Measurements from ENCODE around the gene ZFYVE21.

GRCh38 chr14:103738166-103738565 is 22.6 kb downstream of the ZFYVE21 start:
- TF ChIP-seq CTCF (IDR thresholded peaks at IDR 0.05; ENCODE audit: insufficient read depth, low read length), result no peak
- no peak for TF ChIP-seq REST (IDR thresholded peaks at IDR 0.05; ENCODE audit: insufficient replicate concordance, low read depth)

Measured in HL-60 (cell line).